GM12878 (cell line): ENCODE measurements around the gene C16orf92. TPM values are rescaled to one million over a fixed set of nuclear protein-coding genes. Genes with fewer than 3 reads are reported as not detected.

Experiments
- ATAC-seq: fragments of 200-7000 bp; cut with Tn5 transposase; 3 replicates; pipeline ENCODE4 v1.9.1; 2020; ENCODE audit warnings: mild to moderate bottlenecking, moderate library complexity
- BruUV-seq: library from RNA; stranded (reverse); fragments of 400-500 nt; replicated peaks from 2 replicates; lab custom pipeline; 2021; lab: Mats Ljungman, UMichigan
- CTCF ChIA-PET: fragments of 300-600 bp; sonication (Branson Sonifier 250); formaldehyde crosslinking; extraction: SDS; loops from one replicate; lab custom pipeline; 2021; ENCODE audit warnings: inconsistent platforms; lab: Yijun Ruan, JAX
- POLR2A ChIA-PET: fragments of 350-600 bp; formaldehyde crosslinking; extraction: SDS; loops from one replicate; lab custom pipeline; 2021; ENCODE audit warnings: inconsistent platforms; lab: Charles Lee
- RAD21 ChIA-PET: fragments of 300-600 bp; sonication (Branson Sonifier 250); formaldehyde crosslinking; loops from one replicate; lab custom pipeline; 2023; ENCODE audit warnings: antibody characterized with exemption; ENCODE audit not compliant: unreplicated experiment; lab: Charles Lee
- SMC1A ChIA-PET: fragments of 300-600 bp; sonication (Branson Sonifier 250); formaldehyde crosslinking; loops from one replicate; lab custom pipeline; 2023; ENCODE audit not compliant: unreplicated experiment, uncharacterized antibody; lab: Charles Lee
- DNase-seq: peaks from one replicate; pipeline ENCODE4 v3.0.0-alpha.2; 2011; ENCODE audit warnings: low read depth, low spot score
- FAIRE-seq: peaks from 3 replicates; lab custom pipeline; 2011; peaks lifted over from hg19 to GRCh38; lab: Jason Lieb, UNC
- H2AFZ ChIP-seq: 2 replicates; pipeline ENCODE4 v1.6.0; 2011; ENCODE audit warnings: low read depth, low read length, control low read depth; ENCODE audit not compliant: control insufficient read depth
- H3K27ac ChIP-seq: 2 replicates; pipeline ENCODE4 v1.5.1; 2011; ENCODE audit warnings: control low read depth; ENCODE audit not compliant: control insufficient read depth, insufficient read depth
- H3K27me3 ChIP-seq, 2 experiments: replicated peaks in 1 of 2; 2 replicates each; pipeline versions ENCODE4 v1.6.0 to v1.6.1; 2011; ENCODE audit warnings: low read length in 1 of 2; ENCODE audit not compliant: control insufficient read depth in 2 of 2, insufficient read depth in 2 of 2
- H3K36me3 ChIP-seq, 2 experiments: 2 replicates each; pipeline ENCODE4 v1.5.1; 2011; ENCODE audit warnings: low read length in 1 of 2; ENCODE audit not compliant: control insufficient read depth in 2 of 2, insufficient read depth in 2 of 2
- H3K4me1 ChIP-seq: 2 replicates; pipeline ENCODE4 v1.6.1; 2011; ENCODE audit warnings: mild to moderate bottlenecking, low read length, moderate library complexity, mixed read lengths; ENCODE audit not compliant: control insufficient read depth, insufficient read depth
- H3K4me2 ChIP-seq: 2 replicates; pipeline ENCODE4 v1.6.0; 2011; ENCODE audit warnings: control low read depth; ENCODE audit not compliant: control insufficient read depth, insufficient read depth
- H3K4me3 ChIP-seq: fragments of 200-600 bp; sonication (generic); 2 replicates; pipeline ENCODE4 v1.5.1; 2016
- H3K79me2 ChIP-seq: 2 replicates; pipeline ENCODE4 v1.6.0; 2011; ENCODE audit warnings: low read length; ENCODE audit not compliant: control insufficient read depth, insufficient read depth
- H3K9ac ChIP-seq: 2 replicates; pipeline ENCODE4 v1.8.0; 2011; ENCODE audit warnings: low read length, control low read depth, mixed read lengths; ENCODE audit not compliant: control insufficient read depth, insufficient read depth
- H3K9me3 ChIP-seq: replicated peaks from 3 replicates; pipeline ENCODE4 v1.5.1; 2011; ENCODE audit warnings: mild to moderate bottlenecking, low read length; ENCODE audit not compliant: control insufficient read depth, insufficient read depth
- H4K20me1 ChIP-seq: 2 replicates; pipeline ENCODE4 v1.6.0; 2011; ENCODE audit not compliant: control insufficient read depth, insufficient read depth
- CEBPB ChIP-seq, 2 experiments: fragments of 150-350 bp in 1 of 2; IDR thresholded peaks; 2 replicates each; pipeline ENCODE4 v1.6.1; 2012 to 2014; ENCODE audit warnings: low read depth in 2 of 2, low read length in 2 of 2, borderline replicate concordance in 1 of 2, inconsistent platforms in 1 of 2
- CHD4 ChIP-seq: fragments of 200-600 bp; sonication (generic); IDR thresholded peaks from 2 replicates; pipeline ENCODE4 v1.6.1; 2016; ENCODE audit warnings: mild to moderate bottlenecking
- GATAD2B ChIP-seq: fragments of 450-650 bp; conservative IDR thresholded peaks from 2 replicates; pipeline ENCODE4 v1.6.1; 2017; ENCODE audit warnings: low read depth, mild to moderate bottlenecking, moderate library complexity
- HSF1 ChIP-seq: fragments of 150-350 bp; IDR thresholded peaks from 2 replicates; pipeline ENCODE4 v1.6.1; 2014; ENCODE audit warnings: mild to moderate bottlenecking, low read depth, low read length
- KDM1A ChIP-seq: fragments of 200-600 bp; sonication (generic); IDR thresholded peaks from 2 replicates; pipeline ENCODE4 v1.6.1; 2016; ENCODE audit warnings: borderline replicate concordance
- NFYB ChIP-seq: IDR thresholded peaks from 2 replicates; pipeline ENCODE4 v1.6.1; 2011; ENCODE audit warnings: low read depth, mild to moderate bottlenecking, low read length, improper control_type of control experiment, moderate library complexity; ENCODE audit not compliant: insufficient read depth
- POU2F2 ChIP-seq: IDR thresholded peaks from 3 replicates; pipeline ENCODE4 v1.6.1; 2011; ENCODE audit warnings: low read depth, mild to moderate bottlenecking, low read length, borderline replicate concordance
- ZZZ3 ChIP-seq: IDR thresholded peaks from 2 replicates; pipeline ENCODE4 v1.6.1; 2011; ENCODE audit warnings: low read depth; ENCODE audit not compliant: control insufficient read depth, insufficient read length
- WGBS: methylation state at CpG from one replicate; pipeline ENCODE4 v1.1.6; 2016; ENCODE audit warnings: low lambda C conversion rate; ENCODE audit not compliant: insufficient replicate concordance, insufficient coverage; ENCODE audit errors: missing lambda C conversion rate; 5-methylcytosine and 5-hydroxymethylcytosine counted together
- in situ Hi-C: fragments of 300-500 bp; cut with MboI; formaldehyde crosslinking; loops from 9 replicates; pipeline ENCODE4 v1.14.3; 2018; ENCODE audit warnings: mixed read lengths
- intact Hi-C: fragments of 100-400 bp; cut with micrococcal nuclease; formaldehyde crosslinking; loops from one replicate; pipeline ENCODE4 v1.14.2; 2022; ENCODE audit not compliant: unreplicated experiment
- polyA plus RNA-seq, 11 experiments: library from polyadenylated mRNA; depleted of rRNA in 4 of 11; unstranded in 6 of 11; stranded (reverse) in 5 of 11; fragments of >200 nt; fragmentation: Nextera tagmentation in 4 of 11; fragmentation: Illumina TruSeq in 1 of 11; extraction: Ambion mirVana in 4 of 11; extraction: Trizol in 1 of 11; gene quantifications; 1 replicate in 1 of 11; 2 replicates in 10 of 11; pipeline versions ENCODE4 v1.2.1 to v1.2.3, GENCODE V29; 2011 to 2016; ENCODE audit warnings: inconsistent platforms in 2 of 11, missing spikeins in 2 of 11, low read depth in 1 of 11
- total RNA-seq, 4 experiments: library from RNA; depleted of rRNA in 3 of 4; stranded (reverse); fragments of >200 nt in 3 of 4; fragmentation: Illumina TruSeq in 1 of 4; extraction: Trizol in 1 of 4; gene quantifications; 2 replicates each; pipeline versions ENCODE4 v1.2.1 to v1.2.3, GENCODE V29; 2013 to 2021
- TF ChIP-seq, protein P1 (sequence below): IDR thresholded peaks from 2 replicates; pipeline ENCODE4 v1.6.1; 2012; ENCODE audit warnings: low read length, inconsistent platforms
- TF ChIP-seq, protein P2 (sequence below): IDR thresholded peaks from 2 replicates; pipeline ENCODE4 v1.6.1; 2012; ENCODE audit warnings: improper control_type of control experiment, low read depth, low read length; ENCODE audit not compliant: insufficient replicate concordance
- TF ChIP-seq, protein P3 (sequence below), 3 experiments: IDR thresholded peaks in 2 of 3; conservative IDR thresholded peaks in 1 of 3; 2 replicates each; pipeline ENCODE4 v1.5.1; 2011; ENCODE audit warnings: low read depth in 3 of 3, low read length in 3 of 3, mild to moderate bottlenecking in 3 of 3, control low read depth in 2 of 3, moderate library complexity in 2 of 3, inconsistent platforms in 1 of 3, mixed read lengths in 1 of 3; ENCODE audit not compliant: control insufficient read depth in 2 of 3, insufficient read depth in 1 of 3; ENCODE audit errors: extremely low read depth in 1 of 3

Gene C16orf92
- total and polyA plus RNA-seq, 10 of the 15 experiments (the other 5 are each of a cell fraction or from before 2014, with no cell fraction given) = not detected

DNA sequence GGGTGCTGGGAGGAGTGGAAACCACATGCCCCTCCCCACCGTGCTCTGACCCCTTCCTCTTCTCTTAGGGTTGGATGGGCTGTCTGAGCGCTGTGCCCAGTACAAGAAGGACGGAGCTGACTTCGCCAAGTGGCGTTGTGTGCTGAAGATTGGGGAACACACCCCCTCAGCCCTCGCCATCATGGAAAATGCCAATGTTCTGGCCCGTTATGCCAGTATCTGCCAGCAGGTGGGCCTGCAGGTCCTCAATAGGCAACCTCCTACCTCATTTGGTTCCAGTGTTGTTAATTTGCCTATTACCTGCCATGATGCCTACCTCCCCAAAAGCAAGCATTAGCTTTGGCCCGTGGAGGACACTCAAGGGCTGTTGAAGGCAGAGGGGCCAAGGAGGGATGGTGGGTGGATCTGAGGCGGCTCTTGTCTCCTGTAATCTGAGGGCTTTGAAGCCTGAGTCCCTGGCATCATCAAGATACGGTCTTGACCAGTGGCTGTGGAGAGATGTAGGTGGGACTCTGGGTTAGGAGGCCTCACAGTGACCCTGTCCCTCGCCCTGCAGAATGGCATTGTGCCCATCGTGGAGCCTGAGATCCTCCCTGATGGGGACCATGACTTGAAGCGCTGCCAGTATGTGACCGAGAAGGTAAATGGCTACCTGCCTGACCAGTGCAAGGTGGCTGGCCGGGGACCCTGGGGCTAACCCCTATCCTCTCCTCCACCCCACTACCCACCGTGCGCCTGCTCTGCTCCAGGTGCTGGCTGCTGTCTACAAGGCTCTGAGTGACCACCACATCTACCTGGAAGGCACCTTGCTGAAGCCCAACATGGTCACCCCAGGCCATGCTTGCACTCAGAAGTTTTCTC is 46.0 kb downstream of the C16orf92 start:
- ChIA-PET RAD21 (no interaction called here), POLR2A (interaction anchor here (1.2 kb wide), 1 partner anchor 14 kb away, joined by 3 read pairs; no protein-coding TSS in a partner anchor), SMC1A (no interaction called here), CTCF (interaction anchor here (8.5 kb wide), 1 partner anchor 23 kb away, joined by 77 read pairs; the partner anchor contains the start of gene TBX6)
- Histone ChIP-seq H3K27ac (no peak overlapping the region), H4K20me1 (peaks cover 24% of the 10 kb centered on the region), H3K9ac (no peak overlapping the region), H3K9me3 (no peaks in the 10 kb centered on the region), H3K4me1 (peaks cover 23% of the 10 kb centered on the region), H3K4me3 (peak overlapping the region; percentile 49), H3K4me2 (peak overlapping the region; percentile 66), H2AFZ (no peak overlapping the region), H3K36me3 (peaks cover 30 to 32% of the 10 kb centered on the region in 2 experiments), H3K27me3 (no peaks in the 10 kb centered on the region), H3K79me2 (peaks cover 62% of the 10 kb centered on the region)
- no peak for ATAC-seq
- FAIRE-seq = no peak
- BruUV-seq = no TSS peak
- no peak for DNase-seq
- in situ Hi-C loops = no loop called here
- intact Hi-C loops = no loop called here
- 88% methylated on average over 17 of the region's 17 CpGs for WGBS
- TF ChIP-seq ZZZ3 (no peak), POU2F2 (peak; percentile 66; the same call in 1 of the 3 replicates), GATAD2B (no peak), CEBPB (IDR thresholded peaks at IDR 0.05; ENCODE audit: borderline replicate concordance in 1 of 2, low read depth in 2 of 2, low read length in 2 of 2) (no peak), CHD4 (no peak), KDM1A (no peak), NFYB (no peak), HSF1 (no peak)
- TF ChIP-seq, protein P1, sequence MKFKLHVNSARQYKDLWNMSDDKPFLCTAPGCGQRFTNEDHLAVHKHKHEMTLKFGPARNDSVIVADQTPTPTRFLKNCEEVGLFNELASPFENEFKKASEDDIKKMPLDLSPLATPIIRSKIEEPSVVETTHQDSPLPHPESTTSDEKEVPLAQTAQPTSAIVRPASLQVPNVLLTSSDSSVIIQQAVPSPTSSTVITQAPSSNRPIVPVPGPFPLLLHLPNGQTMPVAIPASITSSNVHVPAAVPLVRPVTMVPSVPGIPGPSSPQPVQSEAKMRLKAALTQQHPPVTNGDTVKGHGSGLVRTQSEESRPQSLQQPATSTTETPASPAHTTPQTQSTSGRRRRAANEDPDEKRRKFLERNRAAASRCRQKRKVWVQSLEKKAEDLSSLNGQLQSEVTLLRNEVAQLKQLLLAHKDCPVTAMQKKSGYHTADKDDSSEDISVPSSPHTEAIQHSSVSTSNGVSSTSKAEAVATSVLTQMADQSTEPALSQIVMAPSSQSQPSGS = no peak
- TF ChIP-seq, protein P2, sequence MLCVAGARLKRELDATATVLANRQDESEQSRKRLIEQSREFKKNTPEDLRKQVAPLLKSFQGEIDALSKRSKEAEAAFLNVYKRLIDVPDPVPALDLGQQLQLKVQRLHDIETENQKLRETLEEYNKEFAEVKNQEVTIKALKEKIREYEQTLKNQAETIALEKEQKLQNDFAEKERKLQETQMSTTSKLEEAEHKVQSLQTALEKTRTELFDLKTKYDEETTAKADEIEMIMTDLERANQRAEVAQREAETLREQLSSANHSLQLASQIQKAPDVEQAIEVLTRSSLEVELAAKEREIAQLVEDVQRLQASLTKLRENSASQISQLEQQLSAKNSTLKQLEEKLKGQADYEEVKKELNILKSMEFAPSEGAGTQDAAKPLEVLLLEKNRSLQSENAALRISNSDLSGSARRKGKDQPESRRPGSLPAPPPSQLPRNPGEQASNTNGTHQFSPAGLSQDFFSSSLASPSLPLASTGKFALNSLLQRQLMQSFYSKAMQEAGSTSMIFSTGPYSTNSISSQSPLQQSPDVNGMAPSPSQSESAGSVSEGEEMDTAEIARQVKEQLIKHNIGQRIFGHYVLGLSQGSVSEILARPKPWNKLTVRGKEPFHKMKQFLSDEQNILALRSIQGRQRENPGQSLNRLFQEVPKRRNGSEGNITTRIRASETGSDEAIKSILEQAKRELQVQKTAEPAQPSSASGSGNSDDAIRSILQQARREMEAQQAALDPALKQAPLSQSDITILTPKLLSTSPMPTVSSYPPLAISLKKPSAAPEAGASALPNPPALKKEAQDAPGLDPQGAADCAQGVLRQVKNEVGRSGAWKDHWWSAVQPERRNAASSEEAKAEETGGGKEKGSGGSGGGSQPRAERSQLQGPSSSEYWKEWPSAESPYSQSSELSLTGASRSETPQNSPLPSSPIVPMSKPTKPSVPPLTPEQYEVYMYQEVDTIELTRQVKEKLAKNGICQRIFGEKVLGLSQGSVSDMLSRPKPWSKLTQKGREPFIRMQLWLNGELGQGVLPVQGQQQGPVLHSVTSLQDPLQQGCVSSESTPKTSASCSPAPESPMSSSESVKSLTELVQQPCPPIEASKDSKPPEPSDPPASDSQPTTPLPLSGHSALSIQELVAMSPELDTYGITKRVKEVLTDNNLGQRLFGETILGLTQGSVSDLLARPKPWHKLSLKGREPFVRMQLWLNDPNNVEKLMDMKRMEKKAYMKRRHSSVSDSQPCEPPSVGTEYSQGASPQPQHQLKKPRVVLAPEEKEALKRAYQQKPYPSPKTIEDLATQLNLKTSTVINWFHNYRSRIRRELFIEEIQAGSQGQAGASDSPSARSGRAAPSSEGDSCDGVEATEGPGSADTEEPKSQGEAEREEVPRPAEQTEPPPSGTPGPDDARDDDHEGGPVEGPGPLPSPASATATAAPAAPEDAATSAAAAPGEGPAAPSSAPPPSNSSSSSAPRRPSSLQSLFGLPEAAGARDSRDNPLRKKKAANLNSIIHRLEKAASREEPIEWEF = no peak
- TF ChIP-seq, protein P3, sequence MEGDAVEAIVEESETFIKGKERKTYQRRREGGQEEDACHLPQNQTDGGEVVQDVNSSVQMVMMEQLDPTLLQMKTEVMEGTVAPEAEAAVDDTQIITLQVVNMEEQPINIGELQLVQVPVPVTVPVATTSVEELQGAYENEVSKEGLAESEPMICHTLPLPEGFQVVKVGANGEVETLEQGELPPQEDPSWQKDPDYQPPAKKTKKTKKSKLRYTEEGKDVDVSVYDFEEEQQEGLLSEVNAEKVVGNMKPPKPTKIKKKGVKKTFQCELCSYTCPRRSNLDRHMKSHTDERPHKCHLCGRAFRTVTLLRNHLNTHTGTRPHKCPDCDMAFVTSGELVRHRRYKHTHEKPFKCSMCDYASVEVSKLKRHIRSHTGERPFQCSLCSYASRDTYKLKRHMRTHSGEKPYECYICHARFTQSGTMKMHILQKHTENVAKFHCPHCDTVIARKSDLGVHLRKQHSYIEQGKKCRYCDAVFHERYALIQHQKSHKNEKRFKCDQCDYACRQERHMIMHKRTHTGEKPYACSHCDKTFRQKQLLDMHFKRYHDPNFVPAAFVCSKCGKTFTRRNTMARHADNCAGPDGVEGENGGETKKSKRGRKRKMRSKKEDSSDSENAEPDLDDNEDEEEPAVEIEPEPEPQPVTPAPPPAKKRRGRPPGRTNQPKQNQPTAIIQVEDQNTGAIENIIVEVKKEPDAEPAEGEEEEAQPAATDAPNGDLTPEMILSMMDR (IDR thresholded peaks at IDR 0.05 in 2 of 3, conservative IDR thresholded peaks at IDR 0.05 in 1 of 3; ENCODE audit: control insufficient read depth in 2 of 3, extremely low read depth in 1 of 3, insufficient read depth in 1 of 3, low read depth in 3 of 3, low read length in 3 of 3) = peak; percentile 32 to 61 (median 48); a peak in 4 of 6 replicates
